ENCODE data around the gene LYL1.
A peak's percentile ranks its signal among the peaks of the same experiment; 100 is the strongest.

LYL1 gene

GRCh38 chr19:13055213-13056051 is 47.2 kb downstream of the LYL1 start:
- DNase-seq (ENCODE audit: low read depth in 2 of 2): no peak

GRCh38 chr19:13054626-13055212 is 47.9 kb downstream of the LYL1 start:
- no peak for DNase-seq (ENCODE audit: low read depth in 2 of 2)

GRCh38 chr19:13053761-13054625 is 48.7 kb downstream of the LYL1 start:
- DNase-seq (ENCODE audit: low read depth in 2 of 2): no peak

GRCh38 chr19:13053238-13053637 is 49.4 kb downstream of the LYL1 start:
- no peak for DNase-seq (ENCODE audit: low read depth in 2 of 2)

GRCh38 chr19:13052447-13053175 is 50.0 kb downstream of the LYL1 start:
- no peak for DNase-seq (ENCODE audit: low read depth in 2 of 2)

GRCh38 chr19:13051557-13052165 is 51.0 kb downstream of the LYL1 start:
- DNase-seq (ENCODE audit: low read depth in 2 of 2): peak in 1 of 2 donors; percentile 38

- no peak for DNase-seq (ENCODE audit: low read depth in 2 of 2)
Measured at GRCh38 chr19:13050274-13050673, 52.4 kb downstream of the LYL1 start.

Data from stimulated activated CD4-positive, alpha-beta T cell treated with anti-CD3 and anti-CD28 coated beads, Interleukin-1b, Interleukin-23, amount 100 ng/mL, for 4 hours (primary cell).